Activated naive CD4-positive, alpha-beta T cell treated with anti-CD3 and anti-CD28 coated beads for 36 hours (primary cell): ENCODE measurements around the gene RP9. TPM values are rescaled to one million over a fixed set of nuclear protein-coding genes. Genes with fewer than 3 reads are reported as not detected.
A peak's percentile ranks its signal among the peaks of the same experiment; 100 is the strongest.

ENCODE experiments used
- CTCF ChIA-PET: fragments of 350-600 bp; sonication (Branson Sonifier 250); formaldehyde crosslinking; loops from one replicate; lab custom pipeline; 2021; ENCODE audit warnings: antibody characterized with exemption; lab: Charles Lee
- DNase-seq: peaks from one replicate; pipeline ENCODE4 v3.0.0-alpha.2; 2020
- H3K27ac Mint-ChIP-seq: one replicate; pipeline ENCODE4 v1.8.0; 2021; ENCODE audit warnings: mild to moderate bottlenecking, mixed read lengths
- H3K27me3 Mint-ChIP-seq: one replicate; pipeline ENCODE4 v1.8.0; 2021; ENCODE audit warnings: low read depth, mixed read lengths
- H3K36me3 Mint-ChIP-seq: one replicate; pipeline ENCODE4 v1.8.0; 2021; ENCODE audit warnings: low read depth, mixed read lengths
- H3K4me1 Mint-ChIP-seq: one replicate; pipeline ENCODE4 v1.8.0; 2021; ENCODE audit warnings: low read depth, mixed read lengths
- H3K4me3 Mint-ChIP-seq: one replicate; pipeline ENCODE4 v1.8.0; 2021; ENCODE audit warnings: mild to moderate bottlenecking, moderate library complexity, mixed read lengths
- H3K9me3 Mint-ChIP-seq: one replicate; pipeline ENCODE4 v1.8.0; 2021; ENCODE audit warnings: mixed read lengths
- intact Hi-C: fragments of 100-400 bp; cut with micrococcal nuclease; formaldehyde crosslinking; loops from one replicate; pipeline ENCODE4 v1.15.1; 2023
- total RNA-seq, 2 experiments: library from RNA; stranded (reverse); gene quantifications; one replicate each; pipeline ENCODE4 v1.2.3, GENCODE V29; 2021

The RP9 gene
- total RNA-seq, 2 experiments from 2014 or later, result 14.2 to 17.6 TPM

DNA sequence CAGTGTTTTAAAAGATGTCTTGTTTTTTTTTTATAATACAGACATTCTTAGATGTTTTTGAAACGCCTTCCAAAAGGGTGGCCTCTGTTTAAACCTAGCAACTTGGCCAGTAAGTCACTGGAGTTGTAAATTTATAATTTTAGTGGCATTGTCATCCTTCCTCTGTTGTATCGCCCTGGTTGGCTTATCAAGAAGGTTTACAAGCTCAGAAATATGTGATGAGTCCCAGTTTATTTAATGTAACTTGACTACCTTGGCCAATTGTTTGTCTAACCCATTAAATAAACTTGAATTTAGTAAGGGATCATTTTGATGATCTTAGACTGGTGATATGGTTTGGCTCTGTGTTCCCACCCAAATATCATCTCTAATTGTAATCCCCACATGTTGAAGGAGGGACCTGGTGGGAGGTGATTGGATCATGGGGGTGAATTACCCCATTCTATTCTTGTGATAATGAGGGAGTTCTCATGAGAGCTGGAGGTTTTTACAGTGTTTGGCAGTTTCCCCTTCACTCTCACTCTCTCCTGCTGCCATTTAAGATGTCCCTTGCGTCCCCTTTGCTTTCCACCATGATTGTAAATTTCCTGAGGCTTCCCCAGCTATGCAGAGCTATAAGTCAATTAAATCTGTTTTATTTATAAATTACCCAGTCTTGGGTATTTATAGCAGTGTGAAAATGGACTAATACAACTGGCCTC is 33.2 kb downstream of the RP9 start:
- CTCF ChIA-PET, result no interaction called here
- Mint-ChIP-seq H3K36me3 (no peaks in the 10 kb centered on the region), H3K4me3 (no peak overlapping the region)

DNA sequence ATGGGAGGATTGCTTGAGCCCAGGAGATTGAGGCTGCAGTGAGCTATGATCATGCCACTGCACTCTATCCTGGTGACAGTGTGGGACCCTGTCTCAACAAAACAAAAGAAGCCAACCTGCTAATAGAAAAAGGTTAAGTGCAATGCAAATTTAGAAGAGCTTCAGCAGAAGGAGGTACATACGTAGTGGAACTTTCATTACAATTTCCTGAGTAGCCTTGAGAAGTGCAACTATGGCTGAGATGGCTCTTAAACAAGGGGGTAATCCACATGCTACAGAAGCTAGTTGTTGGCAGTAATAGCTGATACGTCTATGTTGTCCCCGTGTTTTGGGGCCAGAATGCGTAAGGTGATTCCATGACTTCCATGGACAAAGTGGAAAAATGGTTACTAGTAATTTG is 36.0 kb downstream of the RP9 start:
- intact Hi-C loops, result no loop called here
- Mint-ChIP-seq H3K9me3 (peaks cover 5% of the 10 kb centered on the region), H3K27me3 (no peaks in the 10 kb centered on the region), H3K4me3 (no peak overlapping the region), H3K4me1 (peaks cover 12% of the 10 kb centered on the region), H3K36me3 (peaks cover 1% of the 10 kb centered on the region), H3K27ac (no peak overlapping the region)
- DNase-seq, result no peak
- CTCF ChIA-PET, result interaction anchor here (1.0 kb wide), 2 partner anchors 34 to 37 kb away, joined by 3 read pairs; no protein-coding TSS in a partner anchor

More for the DNA sequence above, 33.2 kb downstream of the RP9 start:
- H3K27ac Mint-ChIP-seq, result no peak overlapping the region
- peaks cover 12% of the 10 kb centered on the region for H3K4me1 Mint-ChIP-seq
- no peaks in the 10 kb centered on the region for H3K9me3 Mint-ChIP-seq
- intact Hi-C loops, result no loop called here
- H3K27me3 Mint-ChIP-seq, result no peaks in the 10 kb centered on the region
- no peak for DNase-seq

DNA sequence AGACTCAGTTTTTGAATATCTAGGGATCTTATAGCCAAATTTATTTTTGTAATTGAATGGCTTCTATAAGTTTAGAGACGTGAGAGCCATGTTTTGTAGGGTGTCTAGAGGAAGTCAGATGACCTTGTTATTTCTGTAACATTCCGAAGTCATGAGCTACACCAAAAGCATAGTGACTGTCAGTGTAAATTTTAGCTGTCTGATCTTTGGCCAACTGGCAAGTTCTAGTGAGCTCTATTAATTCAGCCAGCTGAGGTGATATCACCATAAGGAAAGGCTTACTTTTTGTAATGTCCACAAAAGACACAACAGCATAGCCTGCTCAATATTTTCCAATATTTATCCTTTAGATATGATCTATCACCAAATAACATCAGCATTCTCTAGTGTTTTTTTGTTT is 36.7 kb downstream of the RP9 start:
- Mint-ChIP-seq H3K9me3 (peaks cover 5% of the 10 kb centered on the region), H3K27me3 (no peaks in the 10 kb centered on the region), H3K4me1 (peaks cover 9% of the 10 kb centered on the region), H3K4me3 (no peak overlapping the region), H3K27ac (no peak overlapping the region), H3K36me3 (peaks cover 1% of the 10 kb centered on the region)
- intact Hi-C loops, result no loop called here
- CTCF ChIA-PET, result interaction anchor here (0.6 kb wide), 1 partner anchor 1683 kb away, joined by 3 read pairs; no protein-coding TSS in a partner anchor
- DNase-seq, result no peak

DNA sequence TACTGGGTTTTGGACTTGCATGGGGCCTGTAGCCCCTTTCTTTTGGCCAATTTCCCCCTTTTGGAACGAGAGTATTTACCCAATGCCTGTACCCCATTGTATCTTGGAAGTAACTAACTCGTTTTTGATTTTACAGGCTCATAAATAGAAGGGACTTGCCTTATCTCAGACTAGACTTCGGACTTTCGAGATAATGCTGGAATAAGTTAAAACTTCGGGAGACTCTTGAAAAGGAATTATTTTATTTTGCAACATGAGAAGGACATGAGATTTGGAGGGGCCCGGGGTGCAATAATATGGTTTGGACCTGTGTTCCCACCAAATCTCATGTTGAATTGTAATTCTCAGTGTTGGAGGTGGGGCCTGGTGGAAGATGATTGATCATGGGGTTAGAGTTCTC is 38.4 kb downstream of the RP9 start:
- H3K9me3 Mint-ChIP-seq, result peaks cover 11% of the 10 kb centered on the region

DNA sequence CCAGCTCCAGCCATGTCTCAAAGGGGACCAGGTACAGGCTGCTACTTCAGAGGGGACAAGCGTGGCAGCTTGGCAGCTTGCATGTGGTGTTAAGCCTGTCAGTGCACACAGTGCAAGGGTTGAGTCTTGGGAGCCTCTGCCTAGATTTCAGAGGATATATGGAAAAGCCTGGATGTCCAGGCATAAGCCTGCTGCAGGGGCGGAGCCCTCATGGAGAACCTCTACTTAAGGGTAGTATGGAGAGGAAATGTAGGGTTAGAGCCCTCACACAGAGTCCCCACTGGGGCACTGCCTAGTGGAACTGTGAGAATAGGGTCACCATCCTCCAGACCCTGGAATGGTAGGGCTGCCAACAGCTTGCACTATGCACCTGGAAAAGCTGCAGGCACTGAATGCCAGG is 38.9 kb downstream of the RP9 start:
- no peak for DNase-seq
- Mint-ChIP-seq H3K27me3 (no peaks in the 10 kb centered on the region), H3K4me3 (no peak overlapping the region), H3K4me1 (no peaks in the 10 kb centered on the region), H3K36me3 (peaks cover 1% of the 10 kb centered on the region), H3K9me3 (peaks cover 13% of the 10 kb centered on the region), H3K27ac (no peak overlapping the region)
- CTCF ChIA-PET, result interaction anchor here (1.1 kb wide), 1 partner anchor 37 kb away, joined by 5 read pairs; no protein-coding TSS in a partner anchor
- intact Hi-C loops, result no loop called here

More for the DNA sequence above, 38.4 kb downstream of the RP9 start:
- Mint-ChIP-seq H3K4me1 (no peaks in the 10 kb centered on the region), H3K27me3 (no peaks in the 10 kb centered on the region), H3K4me3 (no peak overlapping the region), H3K27ac (no peak overlapping the region), H3K36me3 (peaks cover 1% of the 10 kb centered on the region)
- no peak for DNase-seq
- CTCF ChIA-PET, result interaction anchor here (0.6 kb wide), 1 partner anchor 38 kb away, joined by 3 read pairs; the partner anchor contains the start of gene RP9
- intact Hi-C loops, result no loop called here

DNA sequence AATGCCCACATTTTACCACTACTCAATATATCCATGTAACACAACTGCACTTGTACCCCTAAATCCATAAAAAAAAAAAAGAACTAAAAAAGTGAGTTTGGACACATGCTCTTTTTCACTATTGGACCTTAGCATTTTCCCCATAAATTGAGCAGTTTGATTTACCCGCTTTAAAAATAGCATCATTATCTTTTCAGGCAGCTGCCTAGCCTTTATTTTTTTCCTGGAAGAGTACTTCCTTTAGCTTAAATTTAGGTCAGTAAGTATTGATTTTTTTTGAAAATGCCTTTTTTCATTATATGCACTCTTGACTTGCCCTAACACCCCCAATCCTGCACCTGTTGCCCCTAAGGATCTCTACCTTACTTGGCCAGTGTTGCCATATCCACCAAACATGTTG is 41.3 kb downstream of the RP9 start:
- intact Hi-C loops, result loop anchor here (10.0 kb wide), 1 partner anchor 1967 kb away; the partner anchor contains the start of gene DPY19L1
- peaks cover 13% of the 10 kb centered on the region for H3K9me3 Mint-ChIP-seq
- CTCF ChIA-PET, result interaction anchor here (0.6 kb wide), 1 partner anchor 12 kb away, joined by 5 read pairs; no protein-coding TSS in a partner anchor

DNA sequence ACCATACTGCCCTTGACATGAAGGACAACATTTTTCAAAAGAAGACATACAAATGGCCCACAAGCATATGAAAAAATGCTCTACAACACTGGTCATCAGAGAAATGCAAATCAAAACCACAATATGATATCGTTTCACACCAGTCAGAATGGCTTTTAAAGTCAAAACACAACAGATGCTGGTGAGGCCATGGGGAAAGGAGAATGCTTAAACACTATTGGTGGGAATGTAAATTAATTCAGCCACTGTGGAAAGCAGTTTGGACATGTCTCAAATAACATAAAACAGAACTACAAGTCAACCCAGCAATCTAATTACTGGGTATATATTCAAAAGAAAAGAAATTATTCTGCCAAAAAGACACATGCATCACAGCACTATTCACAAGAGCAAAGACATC is 42.4 kb downstream of the RP9 start:
- peaks cover 13% of the 10 kb centered on the region for H3K9me3 Mint-ChIP-seq
- CTCF ChIA-PET, result no interaction called here
- H3K4me3 Mint-ChIP-seq, result no peak overlapping the region
- peaks cover 3% of the 10 kb centered on the region for H3K36me3 Mint-ChIP-seq
- intact Hi-C loops, result loop anchor here (10.0 kb wide), 1 partner anchor 1968 kb away; the partner anchor contains the start of gene DPY19L1
- no peak overlapping the region for H3K27ac Mint-ChIP-seq
- H3K4me1 Mint-ChIP-seq, result peaks cover 5% of the 10 kb centered on the region
- H3K27me3 Mint-ChIP-seq, result no peaks in the 10 kb centered on the region
- no peak for DNase-seq

More for the DNA sequence above, 41.3 kb downstream of the RP9 start:
- peaks cover 5% of the 10 kb centered on the region for H3K4me1 Mint-ChIP-seq
- H3K27ac Mint-ChIP-seq, result no peak overlapping the region
- DNase-seq, result no peak
- H3K36me3 Mint-ChIP-seq, result peaks cover 1% of the 10 kb centered on the region
- H3K4me3 Mint-ChIP-seq, result no peak overlapping the region
- no peaks in the 10 kb centered on the region for H3K27me3 Mint-ChIP-seq

DNA sequence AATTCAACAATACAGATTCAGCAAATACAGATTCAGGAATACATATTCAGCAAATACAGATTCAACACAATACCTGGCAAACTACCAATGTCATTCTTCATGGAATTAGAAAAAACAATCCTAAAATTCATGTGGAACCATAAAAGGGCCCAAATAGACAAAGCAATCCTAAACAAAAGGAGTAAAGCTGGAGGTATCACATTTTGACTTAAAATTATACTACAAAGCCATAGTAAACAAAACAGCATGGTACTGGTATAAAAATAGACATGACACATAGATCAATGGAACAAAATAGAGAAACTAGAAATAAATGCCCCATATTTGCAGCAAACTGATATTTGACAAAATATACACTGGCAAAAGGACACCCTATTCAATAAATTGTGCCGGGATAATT is 43.2 kb downstream of the RP9 start:
- DNase-seq, result no peak
- H3K36me3 Mint-ChIP-seq, result peaks cover 3% of the 10 kb centered on the region
- no peak overlapping the region for H3K27ac Mint-ChIP-seq
- CTCF ChIA-PET, result interaction anchor here (0.6 kb wide), 1 partner anchor 8 kb away, joined by 4 read pairs; no protein-coding TSS in a partner anchor
- no peak overlapping the region for H3K4me3 Mint-ChIP-seq
- H3K4me1 Mint-ChIP-seq, result peaks cover 6% of the 10 kb centered on the region
- intact Hi-C loops, result loop anchor here (10.0 kb wide), 1 partner anchor 1969 kb away; the partner anchor contains the start of gene DPY19L1
- no peaks in the 10 kb centered on the region for H3K27me3 Mint-ChIP-seq
- H3K9me3 Mint-ChIP-seq, result peaks cover 13% of the 10 kb centered on the region

DNA sequence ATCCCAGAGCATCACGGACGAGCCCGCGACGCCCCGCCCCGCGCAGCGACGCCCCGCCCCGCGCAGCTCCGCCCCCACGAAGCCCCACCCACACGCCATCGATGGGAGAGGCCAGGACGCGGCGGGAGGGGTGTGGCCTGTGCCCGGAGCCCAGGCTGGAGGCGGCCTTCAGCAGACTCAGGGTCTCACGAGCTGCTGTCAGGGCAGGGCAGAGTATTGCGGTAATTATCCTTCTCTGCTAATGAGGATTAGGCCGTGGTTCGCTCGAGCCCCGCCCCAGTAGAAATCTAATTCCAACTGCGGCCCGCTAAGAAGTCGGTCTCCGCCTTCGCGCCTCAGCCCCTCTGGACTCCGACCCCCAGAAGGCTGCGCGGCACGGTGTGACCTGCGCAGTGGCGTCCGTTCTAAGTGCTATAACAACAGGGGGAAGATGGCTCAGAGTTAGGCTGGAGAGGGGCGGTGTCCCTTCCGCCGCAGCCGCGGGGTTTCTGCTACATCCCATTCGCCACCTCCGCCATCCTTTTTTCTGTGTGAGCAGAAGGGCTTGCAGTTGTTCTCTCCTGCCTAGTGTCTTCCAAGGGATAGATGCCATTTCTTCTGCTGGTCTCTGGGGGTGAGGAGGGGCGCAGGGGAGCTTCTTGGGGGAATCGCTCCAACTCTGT is 46.3 kb downstream of the RP9 start:
- peak overlapping the region; percentile 92 for H3K4me3 Mint-ChIP-seq
- peak; percentile 93 for DNase-seq
- peaks cover 30% of the 10 kb centered on the region for H3K4me1 Mint-ChIP-seq
- CTCF ChIA-PET, result interaction anchor here (0.7 to 1.8 kb wide), 3 partner anchors 9 to 170 kb away, joined by 3 to 5 read pairs (median 3); no protein-coding TSS in a partner anchor
- intact Hi-C loops, result loop anchor here (1.0 to 10.0 kb wide), 9 partner anchors 9 to 1972 kb away; partner anchors contain the start of genes AVL9, BBS9, DPY19L1 and LSM5
- H3K36me3 Mint-ChIP-seq, result peaks cover 12% of the 10 kb centered on the region
- peaks cover 8% of the 10 kb centered on the region for H3K9me3 Mint-ChIP-seq
- H3K27me3 Mint-ChIP-seq, result no peaks in the 10 kb centered on the region
- peak overlapping the region; percentile 88 for H3K27ac Mint-ChIP-seq

DNA sequence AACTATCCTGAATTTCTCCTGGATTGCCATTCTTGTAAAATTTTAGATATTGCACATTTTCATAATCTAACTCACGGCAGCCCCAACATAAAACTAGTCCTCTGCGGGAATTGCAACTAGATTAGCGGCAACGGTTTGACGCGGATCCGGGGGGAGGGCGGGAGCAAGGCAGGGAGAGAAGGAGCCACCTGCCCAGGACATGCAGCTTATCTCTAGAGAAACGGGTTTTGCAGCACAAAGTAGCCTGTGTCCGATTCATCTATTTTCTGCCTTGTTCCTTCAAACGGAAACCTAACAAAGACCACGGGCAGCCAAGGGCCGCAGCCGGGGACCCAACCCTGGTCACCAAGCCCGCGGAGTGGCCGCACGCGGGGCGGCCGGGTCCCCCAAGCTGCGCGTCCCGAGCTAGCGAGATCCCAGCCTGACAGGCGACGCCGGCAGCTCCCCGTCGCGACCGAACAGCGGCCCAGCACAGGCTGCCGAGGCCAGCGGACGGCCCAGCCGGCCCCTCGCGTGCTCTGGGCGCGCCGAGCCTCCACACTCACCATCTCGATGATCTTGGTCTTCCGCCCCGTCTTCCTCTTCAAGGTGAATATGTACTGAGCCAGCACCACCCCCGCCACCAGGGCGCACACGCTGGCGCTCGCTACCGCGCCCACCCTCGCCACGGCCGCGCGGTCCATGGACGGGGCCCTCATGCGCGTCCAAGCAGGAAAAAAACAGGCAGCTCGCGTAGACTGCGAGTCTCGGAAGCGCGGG is 47.0 kb downstream of the RP9 start, which contains the start of gene NT5C3A:
Gene NT5C3A (minus strand): TSS at position 754 of the 759 bp plus-strand sequence. CDS start 71 bp downstream, at position 683.
- peaks cover 12% of the 10 kb centered on the region for H3K36me3 Mint-ChIP-seq

DNA sequence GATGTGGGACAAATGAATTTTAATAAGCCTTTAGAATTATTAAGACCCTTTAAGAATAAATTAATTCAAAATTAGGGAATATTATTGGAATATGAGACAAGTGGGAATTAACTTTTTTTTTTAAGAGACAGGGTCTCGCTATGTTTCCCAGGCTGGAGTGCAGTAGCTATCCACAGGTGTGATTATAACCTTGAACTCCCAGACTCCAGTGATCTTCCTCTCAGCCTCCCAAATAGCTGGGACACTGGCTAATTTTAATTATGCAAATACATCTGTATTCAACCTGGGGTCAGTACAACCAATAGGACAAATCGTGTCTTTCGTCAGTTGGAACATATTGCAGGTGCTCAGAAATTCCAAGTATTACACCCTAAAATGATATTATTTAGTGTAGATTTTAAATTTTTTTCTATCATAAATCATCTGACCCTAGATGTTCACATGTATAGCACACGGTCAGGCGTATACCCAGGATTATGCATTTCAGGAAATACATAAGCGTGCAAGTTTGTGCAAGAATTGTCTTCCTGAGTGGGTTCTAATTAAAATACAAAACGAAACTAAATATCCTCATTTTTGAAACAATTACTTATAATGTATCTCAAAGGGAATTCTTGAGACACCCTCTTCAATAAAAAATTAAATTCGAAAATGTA is 47.8 kb downstream of the RP9 start:
- Mint-ChIP-seq H3K27ac (peak overlapping the region; percentile 79), H3K9me3 (peaks cover 5% of the 10 kb centered on the region), H3K36me3 (peaks cover 12% of the 10 kb centered on the region), H3K27me3 (no peaks in the 10 kb centered on the region), H3K4me3 (peak overlapping the region; percentile 92), H3K4me1 (peaks cover 35% of the 10 kb centered on the region)
- intact Hi-C loops, result loop anchor here (10.0 kb wide), 1 partner anchor 1973 kb away; the partner anchor contains the start of gene DPY19L1
- CTCF ChIA-PET, result interaction anchor here (0.7 to 2.3 kb wide), 5 partner anchors 9 to 215 kb away, joined by 3 to 14 read pairs (median 4); partner anchors contain the start of gene RP9
- no peak for DNase-seq

More for the DNA sequence above, 47.0 kb downstream of the RP9 start, which contains the start of gene NT5C3A:
- Mint-ChIP-seq H3K4me3 (peak within 1 kb of the TSS; percentile 92), H3K27ac (peak within 1 kb of the TSS; percentile 88), H3K9me3 (peaks cover 8% of the 10 kb centered on the region), H3K27me3 (no peaks in the 10 kb centered on the region), H3K4me1 (peaks cover 33% of the 10 kb centered on the region)
- DNase-seq, result peak; percentile 58
- intact Hi-C loops, result loop anchor here (1.0 to 10.0 kb wide), 5 partner anchors 8 to 1973 kb away; partner anchors contain the start of genes BBS9 and DPY19L1
- CTCF ChIA-PET, result interaction anchor here (0.7 to 2.3 kb wide), 4 partner anchors 22 to 169 kb away, joined by 3 to 14 read pairs (median 4); partner anchors contain the start of gene RP9
